Ovary (tissue), 9 donors: ENCODE results near the gene PCDH18. TPM values are rescaled to one million over a fixed set of nuclear protein-coding genes. Genes with fewer than 3 reads are reported as not detected.
"Not testable (repeated sequence)": the region's sequence is repeated elsewhere in the genome, so short reads cannot be mapped to it uniquely, and the experiment has no call there.

Experiments used
- DNase-seq, 5 donors: peaks; one replicate each; pipeline ENCODE4 v3.0.0-alpha.2; 2019 to 2020
- H3K27ac ChIP-seq, 2 donors: fragments of 200-600 bp; one replicate each; pipeline versions ENCODE4 v1.5.1 to v1.8.0; 2019 to 2022
- H3K27me3 ChIP-seq: fragments of 200-600 bp; one replicate; pipeline ENCODE4 v1.8.0; 2022
- H3K36me3 ChIP-seq: fragments of 200-600 bp; sonication (generic); one replicate; pipeline ENCODE4 v1.5.1; 2019
- H3K4me1 ChIP-seq: one replicate; pipeline ENCODE4 v1.8.1; 2013; ENCODE audit warnings: mild to moderate bottlenecking, moderate library complexity; ENCODE audit not compliant: insufficient read depth
- H3K4me3 ChIP-seq: fragments of 200-600 bp; sonication (generic); one replicate; pipeline ENCODE4 v1.5.1; 2017
- H3K9me3 ChIP-seq, 2 donors: fragments of 200-600 bp in 1 of 2; sonication (generic) in 1 of 2; one replicate each; pipeline versions ENCODE4 v1.5.1 to v1.8.1; 2013 to 2019; ENCODE audit warnings: mild to moderate bottlenecking in 1 of 2, moderate library complexity in 1 of 2
- EP300 ChIP-seq: sonication (generic); formaldehyde crosslinking; IDR thresholded peaks from one replicate; pipeline ENCODE4 v1.6.1; 2017; ENCODE audit warnings: antibody characterized with exemption
- POLR2A ChIP-seq: fragments of 450-650 bp; IDR thresholded peaks from one replicate; pipeline ENCODE4 v1.6.1; 2017; ENCODE audit warnings: antibody characterized with exemption, mild to moderate bottlenecking, moderate library complexity
- WGBS, 3 donors: extraction: QIAGEN DNeasy Blood & Tissue Kit in 1 of 3; methylation state at CpG; one replicate each; pipeline versions ENCODE4 v1.1.5 to v1.1.7; 2013 to 2017; 5-methylcytosine and 5-hydroxymethylcytosine counted together
- intact Hi-C, 4 donors: fragments of 100-400 bp; cut with DNase I; formaldehyde crosslinking; loops; one replicate each; pipeline versions ENCODE4 v1.11.0 to v1.15.1; 2022 to 2023
- polyA plus RNA-seq, 2 donors: library from polyadenylated mRNA; stranded (reverse); fragments of 200-250 nt in 1 of 2; fragments of 350-450 nt in 1 of 2; fragmentation: Illumina TruSeq in 1 of 2; extraction: RNeasy Lipid Tissue Mini Kit (QIAGEN cat#74804) in 1 of 2; gene quantifications; one replicate each; pipeline ENCODE4 v1.2.3, GENCODE V29; 2013 to 2014
- total RNA-seq, 7 donors: library from RNA; depleted of rRNA in 2 of 7; stranded (reverse); fragments of >200 nt in 2 of 7; fragmentation: NEBNext Ultra II Directional in 3 of 7; extraction: Animal tissue kit (Norgen Biotek cat#: 25700) in 3 of 7; gene quantifications; one replicate each; pipeline versions ENCODE4 v1.1.0 to v1.2.4, GENCODE V29; 2016 to 2023
- TF ChIP-seq, protein P1 (sequence below), 3 donors: fragments of 450-650 bp in 2 of 3; fragments of 200-600 bp in 1 of 3; IDR thresholded peaks; one replicate each; pipeline versions ENCODE4 v1.5.1 to v1.8.0; 2016 to 2022; ENCODE audit warnings: antibody characterized with exemption in 3 of 3, mild to moderate bottlenecking in 1 of 3
- donor health status: DM: no; HTN: no; CAD: no; lungs with moderate emphysema.
- donor health status: DM: no; HTN: no; CAD: no.
- donor health status: Bipolar disorder and iron deficiency.
- donor health status: DM: yes; HTN: yes; CAD: no.
- donor health status: DM: no; HTN: no; CAD: no.
- donor health status: DM: yes; HTN: yes; CAD: no.

The PCDH18 gene
- total and polyA plus RNA-seq, 9 donors, result 14.1 to 48.4 (median 15.7) TPM

DNA sequence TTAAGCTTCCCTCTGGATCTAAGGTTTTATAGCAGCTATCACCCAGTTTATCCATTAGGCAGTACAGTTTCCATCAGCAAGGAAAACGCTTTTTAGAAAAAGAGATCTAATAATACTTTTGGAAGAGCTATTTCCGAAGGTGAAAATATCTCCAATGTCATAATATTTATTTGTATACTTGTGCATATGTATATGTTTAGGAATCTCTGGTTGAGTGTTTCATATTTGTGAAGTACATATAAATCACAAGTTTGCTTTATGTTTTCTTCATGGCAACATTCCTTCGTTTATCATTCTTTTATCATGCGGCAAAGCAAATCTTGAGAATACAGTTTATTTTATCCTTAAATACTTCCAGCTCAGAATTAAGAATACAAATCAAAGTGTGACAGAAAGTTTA lies 6.2 kb upstream of the PCDH18 start:
- Histone ChIP-seq H3K27ac (no peak overlapping the region), H3K4me1 (peaks cover 4% of the 10 kb centered on the region), H3K27me3 (no peaks in the 10 kb centered on the region), H3K9me3 (no peaks in the 10 kb centered on the region), H3K36me3 (no peaks in the 10 kb centered on the region), H3K4me3 (no peak overlapping the region)
- no peak for DNase-seq
- intact Hi-C loops, result no loop called here
- no peak for TF ChIP-seq EP300
- TF ChIP-seq POLR2A, result no peak
- TF ChIP-seq, protein P1, sequence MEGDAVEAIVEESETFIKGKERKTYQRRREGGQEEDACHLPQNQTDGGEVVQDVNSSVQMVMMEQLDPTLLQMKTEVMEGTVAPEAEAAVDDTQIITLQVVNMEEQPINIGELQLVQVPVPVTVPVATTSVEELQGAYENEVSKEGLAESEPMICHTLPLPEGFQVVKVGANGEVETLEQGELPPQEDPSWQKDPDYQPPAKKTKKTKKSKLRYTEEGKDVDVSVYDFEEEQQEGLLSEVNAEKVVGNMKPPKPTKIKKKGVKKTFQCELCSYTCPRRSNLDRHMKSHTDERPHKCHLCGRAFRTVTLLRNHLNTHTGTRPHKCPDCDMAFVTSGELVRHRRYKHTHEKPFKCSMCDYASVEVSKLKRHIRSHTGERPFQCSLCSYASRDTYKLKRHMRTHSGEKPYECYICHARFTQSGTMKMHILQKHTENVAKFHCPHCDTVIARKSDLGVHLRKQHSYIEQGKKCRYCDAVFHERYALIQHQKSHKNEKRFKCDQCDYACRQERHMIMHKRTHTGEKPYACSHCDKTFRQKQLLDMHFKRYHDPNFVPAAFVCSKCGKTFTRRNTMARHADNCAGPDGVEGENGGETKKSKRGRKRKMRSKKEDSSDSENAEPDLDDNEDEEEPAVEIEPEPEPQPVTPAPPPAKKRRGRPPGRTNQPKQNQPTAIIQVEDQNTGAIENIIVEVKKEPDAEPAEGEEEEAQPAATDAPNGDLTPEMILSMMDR (IDR thresholded peaks at IDR 0.05), result no peak
- 82 to 88% (median 88%) methylated on average over 4 of the region's 4 CpGs for WGBS, 3 donors

DNA sequence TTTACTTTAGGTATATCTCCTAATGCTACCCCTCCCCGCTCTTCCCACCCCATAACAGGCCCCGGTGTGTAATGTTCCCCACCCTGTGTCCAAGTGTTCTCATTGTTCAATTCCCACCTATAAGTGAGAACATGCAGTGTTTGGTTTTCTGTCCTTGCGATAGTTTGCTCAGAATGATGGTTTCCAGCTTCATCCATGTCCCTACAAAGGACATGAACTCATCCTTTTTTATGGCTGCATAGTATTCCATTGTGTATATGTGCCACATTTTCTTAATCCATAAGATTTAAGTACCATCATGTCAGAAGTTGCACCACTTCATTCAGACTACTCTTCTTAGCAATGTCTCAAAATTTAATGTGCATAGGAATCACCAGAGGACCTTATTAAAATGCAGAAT lies 5.5 kb upstream of the PCDH18 start:
- H3K4me3 ChIP-seq, intact Hi-C loops, DNase-seq, H3K27me3 ChIP-seq, H3K4me1 ChIP-seq, H3K9me3 ChIP-seq, H3K36me3 ChIP-seq, H3K27ac ChIP-seq: not testable (repeated sequence)
- 93 to 99% (median 97%) methylated on average over 3 of the region's 3 CpGs for WGBS, 3 donors

DNA sequence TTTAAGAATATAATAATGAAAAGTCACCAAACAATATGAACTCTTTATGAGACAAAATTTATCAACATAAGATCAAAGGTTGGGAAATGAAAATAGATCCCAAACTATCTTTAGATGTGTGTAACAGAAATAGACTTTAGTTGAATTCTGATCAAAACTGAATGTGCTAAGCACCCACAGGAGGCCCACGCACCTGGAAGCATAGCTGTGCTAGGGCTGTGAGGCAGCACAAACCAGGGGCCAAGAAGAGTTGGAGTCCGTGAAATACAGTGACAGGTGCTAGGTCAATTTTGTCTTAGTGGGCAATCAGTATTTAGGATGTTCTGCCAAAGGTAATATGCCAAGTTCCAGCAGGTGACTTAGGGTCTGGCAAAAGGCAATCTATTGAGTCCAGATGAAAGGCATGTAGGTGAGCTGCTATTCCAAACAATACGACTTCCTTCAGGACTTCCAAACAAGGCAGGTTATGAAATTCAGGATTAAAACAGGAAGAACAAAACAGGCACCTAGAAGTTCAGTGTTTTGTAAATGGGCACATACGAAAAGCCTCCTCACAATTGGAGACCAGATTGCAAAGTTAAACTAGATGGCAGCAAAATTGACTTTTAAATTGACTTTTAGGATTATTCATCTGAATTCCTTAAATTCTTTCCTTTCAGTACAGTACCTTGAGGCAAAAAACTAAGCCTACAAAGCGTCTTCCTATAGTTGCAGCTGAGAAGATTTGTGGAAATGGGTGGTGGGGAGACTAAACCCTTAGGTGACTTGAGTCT lies 4.7 kb upstream of the PCDH18 start:
- Histone ChIP-seq H3K27me3 (no peaks in the 10 kb centered on the region), H3K4me1 (peaks cover 2% of the 10 kb centered on the region), H3K27ac (no peak overlapping the region), H3K9me3 (no peaks in the 10 kb centered on the region), H3K4me3 (no peak overlapping the region), H3K36me3 (no peaks in the 10 kb centered on the region)
- 95 to 96% (median 95%) methylated on average over 5 of the region's 5 CpGs for WGBS, 3 donors
- TF ChIP-seq EP300 (no peak), POLR2A (no peak)
- TF ChIP-seq, protein P1 (IDR thresholded peaks at IDR 0.05), result no peak
- intact Hi-C loops, result no loop called here
- DNase-seq, result no peak

DNA sequence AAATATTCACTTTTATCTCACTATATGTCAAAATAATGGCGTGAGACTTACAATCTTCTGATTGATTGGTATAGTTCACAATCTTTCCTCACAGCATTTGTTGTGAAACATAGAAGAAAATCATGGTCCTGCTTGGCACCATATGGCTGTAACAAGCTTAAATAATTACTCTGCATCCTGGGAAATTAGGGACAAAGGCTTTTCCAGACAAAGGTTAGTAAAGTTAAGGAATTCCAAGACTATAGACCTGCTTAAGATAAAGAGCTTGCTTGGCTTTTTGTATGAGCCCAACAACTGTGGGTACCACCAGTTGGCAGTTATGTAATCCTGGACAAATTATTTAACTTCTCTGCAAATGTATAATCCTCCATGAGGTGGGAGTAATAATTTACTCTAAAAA lies 3.4 kb upstream of the PCDH18 start:
- no peaks in the 10 kb centered on the region for H3K36me3 ChIP-seq
- H3K27me3 ChIP-seq, result no peaks in the 10 kb centered on the region
- peaks cover 2% of the 10 kb centered on the region for H3K4me1 ChIP-seq
- WGBS, 3 donors, result 80 to 88% (median 85%) methylated on average over 1 of the region's 1 CpG
- TF ChIP-seq POLR2A, result no peak
- H3K9me3 ChIP-seq, result no peaks in the 10 kb centered on the region
- intact Hi-C loops, result no loop called here
- H3K27ac ChIP-seq, result peak overlapping the region in 1 of 2 donors; percentile 94
- no peak overlapping the region for H3K4me3 ChIP-seq
- DNase-seq, result no peak

DNA sequence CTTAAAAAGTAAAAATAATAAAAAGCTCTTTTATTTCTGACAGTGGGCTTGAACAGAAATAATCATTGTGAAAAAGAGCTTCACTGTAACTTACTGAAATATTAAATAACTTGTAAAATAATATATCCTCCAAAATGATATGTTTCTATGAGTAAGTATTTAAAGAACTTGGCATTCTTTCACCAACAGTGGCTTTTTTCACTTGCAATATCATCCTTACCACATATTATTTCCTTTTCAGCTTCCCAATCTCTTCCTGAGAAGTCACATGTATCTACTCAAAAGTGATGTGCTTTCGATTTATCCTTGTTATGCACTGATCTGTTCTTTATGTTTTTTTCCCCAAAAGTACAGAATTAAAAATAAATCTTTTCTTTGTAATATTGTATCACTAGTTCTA lies 2.2 kb upstream of the PCDH18 start:
- WGBS, 3 donors, result 10 to 20% (median 12%) methylated on average over 1 of the region's 1 CpG
- Histone ChIP-seq H3K4me1 (peaks cover 2% of the 10 kb centered on the region), H3K9me3 (no peaks in the 10 kb centered on the region), H3K36me3 (no peaks in the 10 kb centered on the region), H3K27ac (peak overlapping the region; percentile 16 to 94), H3K27me3 (no peaks in the 10 kb centered on the region), H3K4me3 (no peak overlapping the region)
- TF ChIP-seq, protein P1 (IDR thresholded peaks at IDR 0.05), result no peak
- no peak for TF ChIP-seq EP300
- no peak for TF ChIP-seq POLR2A
- no peak for DNase-seq
- intact Hi-C loops, result no loop called here
